Stimulated activated CD8-positive, alpha-beta memory T cell treated with anti-CD3 and anti-CD28 coated beads, Interleukin-7, amount 100 ng/mL, for 48 hours (primary cell): ENCODE data around the gene MTARC1.

Experiments used
- DNase-seq, 2 donors: peaks; one replicate each; pipeline ENCODE4 v3.0.0-alpha.2; 2020; ENCODE audit warnings: low read depth in 1 of 2; ENCODE audit errors: extremely low read depth in 1 of 2

The MTARC1 gene

DNA sequence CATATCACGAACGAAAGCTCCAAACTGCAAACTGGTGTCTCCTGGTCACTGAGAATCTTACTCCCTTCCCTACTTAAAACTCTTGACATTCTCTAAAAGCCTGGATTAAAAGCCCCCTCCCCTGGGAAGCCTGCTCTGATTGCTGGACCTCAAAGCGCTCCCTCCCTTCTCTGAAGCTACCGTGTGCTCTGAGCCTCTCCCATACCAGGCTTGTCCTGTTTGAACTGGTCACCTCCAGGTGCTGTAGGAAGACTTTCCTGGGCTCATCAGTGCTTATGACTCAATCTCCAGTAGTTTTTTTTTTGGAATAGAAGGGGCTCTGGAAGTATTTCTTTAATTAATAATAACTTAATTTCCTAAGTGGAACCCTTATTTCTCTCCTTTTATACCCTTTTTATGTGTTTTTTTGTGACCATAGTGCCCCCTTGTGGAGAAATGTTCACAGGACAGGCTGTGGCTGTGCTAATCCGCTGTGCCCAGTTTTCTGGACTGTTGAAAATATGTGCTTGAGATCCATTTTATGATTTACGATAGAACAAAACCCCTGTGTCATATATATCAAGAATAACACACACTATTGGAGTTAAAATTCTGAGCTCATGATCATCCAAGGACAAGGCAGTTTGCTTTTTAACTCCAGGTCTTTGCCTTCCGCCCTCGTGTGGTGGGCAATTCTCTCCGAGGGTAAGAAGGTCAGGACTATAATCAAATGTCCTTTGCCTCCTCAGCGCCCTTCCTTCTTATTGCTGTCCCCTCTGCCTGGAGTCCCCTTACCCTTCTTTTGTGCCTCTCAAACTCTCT lies 16.9 kb downstream of the MTARC1 start:
- DNase-seq, result no peak

DNA sequence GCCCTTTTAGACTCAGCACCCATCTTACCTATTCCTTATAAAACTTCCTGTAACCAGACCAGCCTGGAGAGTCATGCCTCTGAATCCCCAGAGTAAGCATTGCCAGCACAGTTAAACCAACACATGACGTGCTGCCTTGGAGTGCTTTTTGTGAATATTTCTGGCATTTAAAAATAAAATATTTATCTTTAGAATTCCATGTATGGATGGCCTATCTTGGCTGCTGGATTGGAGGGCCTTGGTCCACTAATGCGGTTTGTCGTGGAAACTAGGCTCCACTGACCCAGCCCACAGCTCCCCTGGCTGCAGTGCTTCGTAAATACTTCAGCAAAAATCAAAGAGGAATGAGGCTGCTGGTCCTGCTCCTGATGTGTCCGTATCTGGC lies 17.5 kb downstream of the MTARC1 start:
- DNase-seq, result no peak

DNA sequence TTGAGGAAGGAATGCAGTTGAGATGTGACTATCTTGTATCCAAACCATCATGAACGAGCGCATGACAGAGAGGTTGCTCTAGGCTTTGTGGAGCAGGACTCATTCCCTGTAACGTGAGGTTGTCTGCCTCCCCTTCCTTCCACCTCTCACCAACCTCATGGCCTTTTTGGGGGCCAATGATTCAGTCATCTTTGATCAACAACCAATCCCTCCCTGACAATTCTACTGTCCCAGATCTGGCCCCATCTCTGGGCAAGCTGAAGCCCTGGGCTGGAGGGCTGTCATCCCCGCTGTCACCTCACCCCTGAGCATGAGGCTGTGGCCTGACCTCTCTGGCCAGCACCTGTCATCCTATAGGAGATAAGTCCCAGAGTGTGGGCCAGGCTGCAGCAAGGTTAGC lies 19.7 kb downstream of the MTARC1 start:
- no peak for DNase-seq

DNA sequence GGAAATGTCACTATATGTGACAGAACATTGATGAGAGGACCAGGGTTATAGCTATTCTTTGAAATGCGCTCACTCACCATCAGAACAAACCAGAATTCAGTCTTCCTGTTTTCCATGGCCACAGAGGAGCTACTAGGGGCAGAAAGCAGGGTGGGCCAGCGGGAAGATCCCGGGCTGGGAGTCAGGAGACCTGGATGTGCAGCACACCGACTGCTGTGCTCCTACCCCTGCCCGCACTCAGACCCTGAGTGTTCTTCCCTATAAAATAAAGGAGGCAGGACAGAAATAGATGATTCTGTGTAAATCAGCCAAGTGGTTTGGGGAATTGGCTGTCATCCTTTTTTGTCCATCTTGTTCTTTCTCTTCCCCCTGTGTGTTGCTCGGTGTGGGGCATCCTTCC lies 21.0 kb downstream of the MTARC1 start:
- no peak for DNase-seq

DNA sequence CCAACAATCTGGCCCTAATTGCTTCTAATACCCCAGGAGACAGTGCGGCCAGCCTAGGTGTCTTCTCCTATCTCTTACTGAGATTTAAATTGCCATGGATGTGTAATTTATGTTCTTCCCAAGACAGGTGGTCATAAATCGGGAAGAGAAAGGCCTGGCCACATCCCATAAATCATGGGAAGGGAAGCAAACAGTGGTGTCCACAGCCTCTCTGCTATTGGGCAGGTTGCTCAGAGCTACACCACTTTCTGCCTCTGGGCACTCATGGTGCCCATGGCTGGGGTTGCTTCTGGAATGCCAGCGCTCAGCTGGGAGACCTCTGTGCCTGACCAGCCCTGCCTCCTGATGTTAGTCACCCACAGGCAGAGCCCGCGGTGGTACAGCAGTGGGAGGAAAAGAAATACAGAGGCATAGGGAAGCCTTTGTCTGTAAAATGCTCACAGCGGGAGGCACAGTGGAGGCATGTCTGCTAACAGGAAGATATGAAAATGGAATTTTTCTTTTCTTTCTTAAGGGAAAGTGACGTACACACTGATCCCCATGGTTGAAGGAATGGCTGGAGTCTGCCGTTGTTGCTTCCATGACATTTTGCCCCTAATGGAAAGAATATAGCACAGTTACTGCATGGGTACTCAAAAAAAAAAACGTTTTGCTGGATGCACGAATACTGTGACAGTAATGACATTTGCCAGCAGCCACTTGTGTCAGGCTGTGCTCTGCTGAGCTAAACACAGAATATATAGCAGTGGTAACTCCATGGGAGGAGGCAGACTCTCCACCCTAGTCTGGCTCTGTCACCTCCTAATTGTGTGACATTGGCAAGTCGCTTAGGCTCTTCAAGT lies 21.9 kb downstream of the MTARC1 start:
- DNase-seq, result no peak

DNA sequence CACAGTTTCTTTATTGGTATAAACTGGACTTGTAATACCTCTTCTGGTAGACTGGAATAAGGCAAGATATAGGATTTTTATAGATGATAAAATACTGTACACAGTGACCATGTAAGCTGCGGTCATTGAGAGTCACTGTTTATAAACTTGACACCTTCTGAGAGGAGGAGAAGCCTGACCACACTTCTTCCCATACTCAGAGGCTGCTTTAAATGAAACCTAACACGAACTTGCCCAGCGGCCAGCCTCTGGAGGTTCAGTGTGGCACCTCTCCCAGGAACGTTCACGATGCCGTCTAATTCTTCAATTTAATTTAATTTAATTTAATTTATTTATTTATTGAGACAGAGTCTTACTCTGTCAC lies 22.5 kb downstream of the MTARC1 start:
- DNase-seq, result no peak

DNA sequence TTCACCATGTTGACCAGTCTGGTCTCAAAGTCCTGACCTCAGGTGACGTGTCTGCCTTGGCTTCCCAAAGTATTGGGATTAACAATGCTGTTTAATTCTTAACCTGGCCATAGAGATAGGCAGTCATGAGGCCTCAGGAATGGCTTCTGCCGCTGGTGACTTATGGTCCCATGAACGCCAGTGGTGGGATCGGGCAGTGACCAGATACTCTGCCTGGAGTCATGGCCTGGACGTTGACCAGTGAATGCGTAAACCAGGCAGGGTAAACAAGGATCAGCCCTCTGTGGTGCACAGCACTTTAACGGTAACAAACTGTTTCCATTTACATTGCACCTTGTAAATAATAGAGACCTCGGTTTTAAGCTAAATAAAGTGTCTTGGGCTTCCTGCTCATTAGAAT lies 23.0 kb downstream of the MTARC1 start:
- DNase-seq, result no peak

DNA sequence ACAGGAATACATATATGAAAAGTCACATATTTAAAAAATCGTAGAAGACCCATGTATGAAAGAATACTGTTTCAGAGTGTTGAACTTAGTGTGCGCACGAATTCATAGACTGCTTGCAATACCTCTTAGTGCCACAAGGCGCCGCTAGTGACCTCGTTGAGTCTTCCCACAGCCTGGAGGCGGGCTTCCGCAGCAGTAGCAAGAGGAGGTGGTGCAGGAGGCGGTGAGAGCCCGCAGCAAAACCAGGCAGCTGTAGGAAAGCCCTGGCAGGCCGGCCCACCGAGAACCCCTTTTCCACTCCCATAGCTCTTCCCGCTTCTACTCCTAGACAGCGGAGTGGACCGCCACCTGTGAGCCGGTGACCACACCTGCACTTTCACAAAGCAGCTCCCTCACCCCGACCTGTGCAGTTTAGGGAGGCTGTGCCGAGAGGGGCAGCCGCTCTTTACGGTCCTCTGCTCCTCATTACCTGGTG lies 23.5 kb downstream of the MTARC1 start:
- DNase-seq, result peak; percentile 23 to 50

DNA sequence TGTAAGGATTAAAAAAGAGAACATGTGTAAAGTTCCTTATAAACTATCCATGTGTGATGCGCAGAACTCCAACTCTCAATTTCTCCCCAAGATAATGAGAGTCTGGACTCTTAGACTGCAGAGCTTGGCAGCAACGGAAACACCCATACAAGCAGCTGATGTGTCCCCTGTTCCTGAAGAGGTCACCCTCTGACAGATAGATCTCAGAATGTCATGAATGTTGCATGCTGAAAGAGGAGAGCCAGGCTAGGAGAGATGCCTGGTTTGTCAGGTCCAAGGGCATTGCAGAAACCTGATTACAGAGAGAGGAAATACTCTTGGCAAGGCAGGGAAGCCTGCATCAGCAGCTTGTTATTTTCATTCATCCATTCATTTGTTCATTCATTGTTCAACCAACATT lies 24.2 kb downstream of the MTARC1 start:
- no peak for DNase-seq

DNA sequence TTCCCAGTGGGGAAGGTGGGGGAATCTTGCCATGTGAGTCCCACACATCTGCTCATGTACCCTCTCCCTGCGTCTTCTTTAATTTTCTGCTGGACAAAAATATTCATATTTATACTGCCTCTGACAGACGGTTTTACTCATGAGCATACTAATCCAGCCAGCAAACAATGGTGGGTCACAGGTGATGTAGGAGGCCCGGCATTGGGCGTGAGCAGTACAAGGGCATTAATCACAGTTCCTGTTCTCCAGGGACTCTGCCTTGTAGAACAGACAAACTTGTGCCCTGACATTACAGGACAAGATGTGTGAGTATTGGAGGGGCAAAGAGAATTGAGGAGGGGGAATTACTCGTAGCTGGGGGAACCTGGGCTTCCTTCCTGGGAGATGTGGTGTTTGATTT lies 25.0 kb downstream of the MTARC1 start:
- DNase-seq, result no peak

DNA sequence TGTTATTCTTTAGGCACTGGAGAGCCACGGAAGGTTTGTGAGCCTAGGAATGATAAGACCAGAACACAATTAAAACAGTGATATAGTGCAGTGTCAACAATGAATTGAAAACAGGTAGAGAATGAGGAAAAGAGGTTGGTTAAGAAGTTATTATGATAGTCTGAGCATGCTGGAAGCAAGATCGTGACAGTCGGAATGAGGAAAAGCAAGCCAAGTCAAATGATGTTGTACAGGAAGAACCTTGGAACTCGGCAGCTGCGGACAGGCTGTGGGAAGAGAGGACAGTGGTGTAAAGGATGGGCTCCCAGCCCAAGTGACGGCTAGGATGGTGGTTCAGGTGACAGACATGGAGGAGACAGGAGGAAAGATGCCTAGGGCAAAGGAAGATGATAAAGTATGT lies 25.6 kb downstream of the MTARC1 start:
- DNase-seq, result no peak

DNA sequence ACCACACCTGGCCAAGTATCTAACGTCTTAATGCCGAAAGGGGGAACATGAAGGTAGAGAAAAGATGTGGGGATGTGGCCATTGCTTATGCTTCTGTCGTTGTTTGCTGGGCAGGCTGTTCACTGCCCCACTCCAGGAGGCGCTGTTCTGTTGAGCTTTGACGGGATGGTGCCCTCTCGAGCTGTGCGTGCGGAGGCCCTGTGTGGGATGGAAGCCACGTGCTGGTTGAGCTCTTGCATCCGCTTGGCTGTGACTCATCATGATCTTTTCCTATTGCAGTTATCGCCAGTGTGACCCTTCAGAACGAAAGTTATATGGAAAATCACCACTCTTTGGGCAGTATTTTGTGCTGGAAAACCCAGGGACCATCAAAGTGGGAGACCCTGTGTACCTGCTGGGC lies 26.3 kb downstream of the MTARC1 start:
- DNase-seq, result no peak

DNA sequence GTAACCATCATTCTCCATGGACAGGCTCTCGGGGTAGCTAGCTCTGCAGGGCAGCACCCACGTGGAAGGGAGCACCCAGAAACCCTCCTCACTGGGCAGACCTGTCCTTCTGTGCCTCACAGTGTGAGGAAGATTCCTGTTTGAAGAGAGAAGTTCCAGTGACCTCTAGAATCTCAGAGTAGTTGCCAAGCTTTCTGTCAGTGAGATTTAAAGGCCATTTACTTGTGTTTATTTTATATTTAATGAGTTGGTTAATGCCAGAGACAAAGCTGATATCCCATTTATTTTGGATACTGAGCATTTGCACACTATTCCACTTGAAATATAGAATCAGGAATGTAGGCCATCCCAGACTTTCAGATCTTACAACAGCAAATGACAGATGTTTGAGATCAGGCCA lies 28.7 kb downstream of the MTARC1 start:
- no peak for DNase-seq

DNA sequence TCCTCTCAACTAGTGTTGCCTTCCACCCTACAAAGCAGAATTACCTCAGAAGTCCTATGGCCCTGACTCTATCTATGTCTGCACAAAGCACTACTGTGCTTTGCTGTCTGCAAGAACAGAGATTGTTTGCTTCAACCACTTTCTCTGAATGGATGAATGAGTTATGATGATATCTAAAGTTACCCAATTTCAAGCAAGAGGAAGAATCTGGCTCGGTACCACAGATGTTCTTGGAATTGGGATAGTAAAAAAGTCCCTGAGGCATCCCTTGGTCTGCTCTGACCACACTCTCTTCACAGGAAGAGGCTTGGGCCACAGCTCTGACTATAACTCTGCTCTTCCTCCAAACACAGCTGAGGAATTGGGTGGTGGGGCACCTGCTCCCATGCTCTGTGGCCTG lies 31.2 kb downstream of the MTARC1 start:
- DNase-seq, result no peak

DNA sequence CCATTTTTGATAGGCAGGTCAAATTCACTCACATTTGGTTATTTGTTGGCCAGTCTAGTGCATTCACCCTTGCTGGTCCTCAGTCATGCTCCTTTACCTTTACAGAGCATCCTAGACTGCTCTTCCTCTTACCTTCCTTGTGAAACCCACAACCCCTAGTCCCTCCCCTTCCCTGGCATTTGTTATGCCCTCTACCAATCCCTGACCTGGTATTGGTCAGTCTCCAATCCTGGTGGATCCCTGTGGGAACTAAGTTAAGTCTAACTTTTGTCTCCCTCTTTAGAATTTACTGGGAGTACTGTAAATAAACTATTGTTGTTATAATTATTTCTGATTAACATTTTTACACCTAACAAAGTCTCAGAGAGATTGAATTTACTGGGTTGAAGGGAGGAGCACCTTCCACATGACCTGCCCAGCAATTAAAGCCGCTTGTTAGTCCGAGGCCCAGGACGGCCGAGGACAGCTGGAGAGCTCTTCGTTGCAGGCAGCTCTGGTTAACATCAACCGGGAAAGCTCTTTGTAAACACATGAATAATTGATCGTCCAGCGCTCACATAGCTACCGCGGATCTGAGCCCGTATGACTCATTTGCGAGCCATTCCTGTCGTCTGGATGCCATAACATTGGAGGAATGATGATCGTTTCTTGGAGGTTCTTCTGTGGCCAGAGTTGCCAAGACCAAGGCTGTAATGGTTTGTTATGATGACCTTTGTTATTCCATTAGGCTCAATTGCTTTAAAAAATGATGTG lies 31.9 kb downstream of the MTARC1 start:
- no peak for DNase-seq

DNA sequence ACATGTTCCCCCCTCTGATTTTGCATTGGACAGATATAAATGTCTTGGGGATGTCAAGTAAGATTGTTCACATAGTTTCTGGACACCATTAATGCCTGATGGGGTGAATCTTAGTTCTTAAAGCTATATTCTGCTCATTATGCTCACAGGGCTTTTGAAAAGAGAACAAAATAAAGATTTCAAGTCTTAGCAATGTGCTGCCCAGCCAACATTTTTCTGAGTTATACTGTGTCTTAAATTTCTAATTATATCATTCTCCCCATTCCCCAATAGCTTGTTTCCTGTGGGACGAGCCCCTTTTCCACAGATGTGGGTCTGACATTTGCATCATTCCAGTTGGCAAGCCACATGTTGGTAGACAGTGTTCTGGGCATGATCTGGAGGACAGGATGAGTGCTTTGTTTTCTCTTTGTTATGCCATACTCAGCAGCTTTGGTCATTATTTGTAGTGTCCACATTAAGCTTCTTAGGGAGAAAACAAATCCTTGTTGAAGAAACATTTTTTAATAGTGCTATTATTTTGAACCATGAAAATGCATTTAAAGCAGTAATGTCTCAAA lies 32.8 kb downstream of the MTARC1 start:
- no peak for DNase-seq

DNA sequence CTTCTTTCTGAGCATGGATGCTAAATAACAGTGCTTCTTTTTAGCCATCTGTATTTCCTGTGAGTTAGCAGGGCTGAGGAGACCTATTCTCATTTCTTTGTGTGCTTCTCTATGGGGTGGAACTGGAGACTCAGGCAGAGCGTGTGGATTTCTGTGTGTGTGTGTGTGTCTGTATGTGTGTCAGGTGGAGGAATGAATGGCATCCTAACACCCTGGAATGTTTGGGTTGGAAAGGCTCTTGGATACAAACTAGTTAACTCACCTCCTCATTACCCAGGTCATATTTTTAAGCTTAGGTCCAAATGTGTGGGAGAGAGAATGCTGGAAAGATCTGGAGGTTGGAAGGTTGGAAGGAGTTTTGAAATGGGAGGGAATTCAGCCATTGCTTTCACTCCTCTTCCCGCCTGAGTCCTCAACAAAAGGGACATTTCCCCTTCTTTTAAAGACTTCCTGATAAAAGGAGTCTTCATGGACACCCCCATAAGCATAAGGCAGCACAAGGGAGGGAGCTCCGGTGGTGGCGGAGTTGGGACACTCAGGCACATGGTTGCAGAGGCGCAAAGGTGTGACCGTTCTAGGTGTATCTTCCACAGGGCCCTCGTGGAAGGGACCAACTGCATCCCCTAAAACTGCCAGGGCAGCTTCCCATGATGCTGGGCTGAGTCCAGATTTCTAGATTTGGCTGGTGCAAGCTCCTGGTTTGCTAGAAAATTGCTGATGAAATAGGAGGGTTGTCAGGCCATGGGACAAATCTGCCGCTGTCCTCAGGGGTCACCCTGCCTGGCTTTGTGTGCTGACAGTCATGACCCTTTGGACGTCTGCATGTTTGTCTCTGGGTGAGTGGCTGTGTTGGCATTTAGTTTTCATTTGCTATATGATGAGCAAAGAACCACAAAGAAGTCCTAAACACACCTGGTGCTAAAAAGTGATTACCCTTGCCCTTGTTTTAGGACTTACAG lies 37.6 kb downstream of the MTARC1 start:
- DNase-seq, result no peak

DNA sequence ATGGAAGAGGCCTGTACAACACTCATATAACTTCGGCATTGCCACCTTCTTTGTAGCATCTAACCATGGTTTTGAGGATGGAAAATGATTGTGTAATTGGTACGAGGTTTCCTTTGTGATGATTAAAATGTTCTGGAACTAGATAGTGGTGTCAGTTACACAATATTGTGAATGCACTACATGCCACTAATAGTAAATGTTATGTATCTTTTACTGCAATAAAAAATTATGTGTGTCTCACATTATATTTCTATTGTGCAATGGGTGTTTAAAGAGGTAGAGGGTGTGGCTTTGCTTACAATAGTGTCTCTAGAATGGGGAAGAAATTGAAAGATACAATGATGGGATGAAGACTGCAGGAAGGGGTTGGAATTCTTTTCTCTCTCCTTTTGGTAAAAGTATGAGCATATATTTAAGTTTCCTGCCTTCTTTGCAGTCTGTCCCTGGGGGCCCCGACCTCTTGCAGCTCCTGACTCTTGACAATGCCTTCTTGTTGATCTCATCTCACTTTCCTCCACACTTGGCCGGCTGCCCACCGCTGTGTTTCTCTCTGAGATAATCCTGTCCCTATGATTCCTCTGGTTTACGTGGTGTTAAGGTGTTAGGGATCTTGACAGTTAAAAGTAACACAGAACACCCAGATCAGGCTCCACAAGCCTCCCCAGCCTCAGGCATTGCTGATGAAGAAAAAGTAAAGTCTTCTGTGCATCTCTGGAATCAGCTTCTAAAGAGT lies 39.3 kb downstream of the MTARC1 start:
- no peak for DNase-seq

DNA sequence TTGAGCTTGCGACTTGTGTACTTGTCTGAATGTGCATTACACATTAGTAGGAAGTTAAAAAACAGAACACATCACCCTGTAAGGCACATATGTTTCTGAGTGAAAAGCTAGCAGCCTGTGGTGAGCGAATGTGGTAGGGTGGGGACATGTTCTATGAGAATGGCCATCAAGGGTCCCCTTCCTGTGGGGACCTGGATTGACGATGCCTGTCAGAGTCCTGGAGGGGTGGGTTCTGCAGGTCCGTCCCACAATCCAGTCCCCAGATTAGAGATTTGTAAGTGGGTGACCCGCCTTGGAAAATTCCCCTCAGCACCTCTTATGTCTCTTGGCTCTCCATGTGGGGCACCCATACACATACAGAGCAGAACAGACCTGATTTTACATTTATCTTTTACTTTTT lies 40.0 kb downstream of the MTARC1 start:
- no peak for DNase-seq
